ENCODE data around the gene C1QL4.
"Not testable (repeated sequence)": the region's sequence is repeated elsewhere in the genome, so short reads cannot be mapped to it uniquely, and the experiment has no call there.

GRCh38 chr12:49333778-49334177 is 3.2 kb downstream of the C1QL4 start:
- TF ChIP-seq, protein P1, sequence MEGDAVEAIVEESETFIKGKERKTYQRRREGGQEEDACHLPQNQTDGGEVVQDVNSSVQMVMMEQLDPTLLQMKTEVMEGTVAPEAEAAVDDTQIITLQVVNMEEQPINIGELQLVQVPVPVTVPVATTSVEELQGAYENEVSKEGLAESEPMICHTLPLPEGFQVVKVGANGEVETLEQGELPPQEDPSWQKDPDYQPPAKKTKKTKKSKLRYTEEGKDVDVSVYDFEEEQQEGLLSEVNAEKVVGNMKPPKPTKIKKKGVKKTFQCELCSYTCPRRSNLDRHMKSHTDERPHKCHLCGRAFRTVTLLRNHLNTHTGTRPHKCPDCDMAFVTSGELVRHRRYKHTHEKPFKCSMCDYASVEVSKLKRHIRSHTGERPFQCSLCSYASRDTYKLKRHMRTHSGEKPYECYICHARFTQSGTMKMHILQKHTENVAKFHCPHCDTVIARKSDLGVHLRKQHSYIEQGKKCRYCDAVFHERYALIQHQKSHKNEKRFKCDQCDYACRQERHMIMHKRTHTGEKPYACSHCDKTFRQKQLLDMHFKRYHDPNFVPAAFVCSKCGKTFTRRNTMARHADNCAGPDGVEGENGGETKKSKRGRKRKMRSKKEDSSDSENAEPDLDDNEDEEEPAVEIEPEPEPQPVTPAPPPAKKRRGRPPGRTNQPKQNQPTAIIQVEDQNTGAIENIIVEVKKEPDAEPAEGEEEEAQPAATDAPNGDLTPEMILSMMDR (IDR thresholded peaks at IDR 0.05), result not testable (repeated sequence)
- TF ChIP-seq POLR2A, POLR2AphosphoS5, EP300 (IDR thresholded peaks at IDR 0.05): not testable (repeated sequence)
